Peyer's patch (tissue), 4 donors: ENCODE results near the gene DMRT1.

Experiments used
- POLR2A ChIP-seq, 2 donors: fragments of 450-650 bp; IDR thresholded peaks; one replicate each; pipeline ENCODE4 v1.5.1; 2017; ENCODE audit warnings: antibody characterized with exemption in 2 of 2, mild to moderate bottlenecking in 2 of 2, moderate library complexity in 2 of 2
- TF ChIP-seq, protein P1 (sequence below), 6 experiments: fragments of 450-650 bp in 4 of 6; fragments of 200-600 bp in 2 of 6; sonication (generic) in 1 of 6; IDR thresholded peaks; one replicate each; pipeline ENCODE4 v1.5.1; 2017 to 2019; ENCODE audit warnings: antibody characterized with exemption in 6 of 6, mild to moderate bottlenecking in 3 of 6, moderate library complexity in 1 of 6

DNA sequence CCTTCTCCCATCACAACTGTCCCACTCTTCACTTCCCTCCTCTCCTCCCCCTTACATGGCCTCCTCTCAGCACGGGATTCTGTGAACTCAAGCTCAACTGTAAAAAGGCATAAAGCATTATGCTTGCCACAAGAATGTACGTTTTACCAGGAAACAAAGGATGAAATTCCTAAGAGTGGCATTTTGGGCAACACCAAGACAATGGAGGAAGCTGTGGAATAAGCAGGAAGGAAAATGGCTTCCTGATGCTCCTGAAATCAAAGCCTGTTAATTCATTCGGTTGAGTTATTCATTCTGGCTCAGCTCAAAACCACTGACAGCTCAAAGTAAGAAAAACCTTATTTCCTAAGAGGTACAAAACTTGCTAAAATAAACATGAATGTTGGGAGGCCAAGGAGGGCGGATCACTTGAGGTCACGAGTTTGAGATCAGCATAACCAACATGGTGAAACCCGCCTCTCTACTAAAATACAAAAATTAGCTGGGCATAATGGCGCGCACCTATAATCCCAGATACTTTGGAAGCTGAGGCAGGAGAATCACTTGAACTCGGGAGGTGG is 40.8 kb upstream of the DMRT1 start:
- TF ChIP-seq, protein P1, sequence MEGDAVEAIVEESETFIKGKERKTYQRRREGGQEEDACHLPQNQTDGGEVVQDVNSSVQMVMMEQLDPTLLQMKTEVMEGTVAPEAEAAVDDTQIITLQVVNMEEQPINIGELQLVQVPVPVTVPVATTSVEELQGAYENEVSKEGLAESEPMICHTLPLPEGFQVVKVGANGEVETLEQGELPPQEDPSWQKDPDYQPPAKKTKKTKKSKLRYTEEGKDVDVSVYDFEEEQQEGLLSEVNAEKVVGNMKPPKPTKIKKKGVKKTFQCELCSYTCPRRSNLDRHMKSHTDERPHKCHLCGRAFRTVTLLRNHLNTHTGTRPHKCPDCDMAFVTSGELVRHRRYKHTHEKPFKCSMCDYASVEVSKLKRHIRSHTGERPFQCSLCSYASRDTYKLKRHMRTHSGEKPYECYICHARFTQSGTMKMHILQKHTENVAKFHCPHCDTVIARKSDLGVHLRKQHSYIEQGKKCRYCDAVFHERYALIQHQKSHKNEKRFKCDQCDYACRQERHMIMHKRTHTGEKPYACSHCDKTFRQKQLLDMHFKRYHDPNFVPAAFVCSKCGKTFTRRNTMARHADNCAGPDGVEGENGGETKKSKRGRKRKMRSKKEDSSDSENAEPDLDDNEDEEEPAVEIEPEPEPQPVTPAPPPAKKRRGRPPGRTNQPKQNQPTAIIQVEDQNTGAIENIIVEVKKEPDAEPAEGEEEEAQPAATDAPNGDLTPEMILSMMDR (IDR thresholded peaks at IDR 0.05): no peak
- no peak for TF ChIP-seq POLR2A (IDR thresholded peaks at IDR 0.05)
